ENCODE data around the gene DHRS7B. TPM values are rescaled to one million over a fixed set of nuclear protein-coding genes. Genes with fewer than 3 reads are reported as not detected.

Gene DHRS7B
- total RNA-seq, 1 donor from 2014 or later, result 21.6 TPM

DNA sequence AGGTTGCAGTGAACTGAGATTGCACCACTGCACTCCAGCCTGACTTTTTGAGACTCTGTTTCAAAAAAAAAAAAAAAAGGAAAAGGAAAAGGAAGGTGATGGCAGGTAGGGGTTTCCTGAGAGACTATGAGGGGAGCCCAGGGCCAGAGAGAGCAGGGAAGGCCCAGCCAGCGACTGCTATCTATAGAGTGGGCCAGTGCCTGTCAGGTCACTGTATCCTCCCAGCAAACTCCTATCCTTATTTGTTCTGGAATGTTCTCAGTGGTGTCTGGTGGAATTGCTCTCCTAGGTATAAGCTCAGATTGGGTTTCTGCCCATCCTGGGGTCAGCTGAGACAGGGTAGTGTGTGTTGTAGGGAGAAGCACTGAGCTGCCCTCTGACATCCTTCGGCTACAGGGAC, 102.1 kb downstream of the DHRS7B start:
- Histone ChIP-seq H3F3A (ENCODE audit: low read depth) (no peaks in the 10 kb centered on the region), H3K4me2 (no peak overlapping the region), H4K20me1 (ENCODE audit: low read depth) (no peaks in the 10 kb centered on the region), H3K4me3 (no peak overlapping the region), H3K9ac (no peak overlapping the region), H3K4me1 (no peaks in the 10 kb centered on the region), H3K9me3 (ENCODE audit: low read depth) (no peaks in the 10 kb centered on the region), H3K27ac (no peak overlapping the region), H2AFZ (replicated peaks) (no peak overlapping the region), H3K79me2 (ENCODE audit: low read depth) (no peaks in the 10 kb centered on the region), H3K27me3 (no peaks in the 10 kb centered on the region), H3K36me3 (no peaks in the 10 kb centered on the region)
- TF ChIP-seq EZH2 (IDR thresholded peaks at IDR 0.05) (no peak), EZH2phosphoT487 (IDR thresholded peaks at IDR 0.05) (no peak)
- TF ChIP-seq, protein P1, sequence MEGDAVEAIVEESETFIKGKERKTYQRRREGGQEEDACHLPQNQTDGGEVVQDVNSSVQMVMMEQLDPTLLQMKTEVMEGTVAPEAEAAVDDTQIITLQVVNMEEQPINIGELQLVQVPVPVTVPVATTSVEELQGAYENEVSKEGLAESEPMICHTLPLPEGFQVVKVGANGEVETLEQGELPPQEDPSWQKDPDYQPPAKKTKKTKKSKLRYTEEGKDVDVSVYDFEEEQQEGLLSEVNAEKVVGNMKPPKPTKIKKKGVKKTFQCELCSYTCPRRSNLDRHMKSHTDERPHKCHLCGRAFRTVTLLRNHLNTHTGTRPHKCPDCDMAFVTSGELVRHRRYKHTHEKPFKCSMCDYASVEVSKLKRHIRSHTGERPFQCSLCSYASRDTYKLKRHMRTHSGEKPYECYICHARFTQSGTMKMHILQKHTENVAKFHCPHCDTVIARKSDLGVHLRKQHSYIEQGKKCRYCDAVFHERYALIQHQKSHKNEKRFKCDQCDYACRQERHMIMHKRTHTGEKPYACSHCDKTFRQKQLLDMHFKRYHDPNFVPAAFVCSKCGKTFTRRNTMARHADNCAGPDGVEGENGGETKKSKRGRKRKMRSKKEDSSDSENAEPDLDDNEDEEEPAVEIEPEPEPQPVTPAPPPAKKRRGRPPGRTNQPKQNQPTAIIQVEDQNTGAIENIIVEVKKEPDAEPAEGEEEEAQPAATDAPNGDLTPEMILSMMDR (IDR thresholded peaks at IDR 0.05), result no peak
- Mint-ChIP-seq H3K4me3 (no peak overlapping the region), H3K4me1 (peaks cover 7% of the 10 kb centered on the region), H3K27ac (no peak overlapping the region), H3K36me3 (peaks cover 2% of the 10 kb centered on the region), H3K27me3 (ENCODE audit: insufficient read depth, low read depth) (peaks cover 7% of the 10 kb centered on the region), H3K9me3 (peaks cover 8% of the 10 kb centered on the region)
- no peak for DNase-seq (ENCODE audit: low spot score)

DNA sequence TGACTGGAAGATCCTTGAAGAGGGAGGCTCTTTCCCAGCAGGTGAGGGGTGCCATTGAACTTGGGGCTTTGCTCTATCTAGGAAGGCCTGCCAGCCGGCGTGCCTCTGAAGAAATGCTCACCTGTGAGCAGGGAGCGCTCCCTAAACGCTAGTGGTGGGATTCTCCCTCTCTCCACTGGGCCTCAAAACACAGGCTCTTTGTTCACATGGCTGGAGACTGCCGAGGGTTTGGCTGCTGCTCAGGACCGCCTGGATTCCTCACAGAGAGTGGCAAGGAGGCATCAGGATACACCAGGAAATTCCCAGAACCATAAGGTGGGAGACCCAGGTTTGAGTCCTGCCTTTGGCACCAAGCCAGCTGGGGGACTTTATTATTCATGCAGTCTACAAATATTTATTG, 104.8 kb downstream of the DHRS7B start:
- peaks cover 7% of the 10 kb centered on the region for H3K4me1 Mint-ChIP-seq
- H4K20me1 ChIP-seq (ENCODE audit: low read depth), result no peaks in the 10 kb centered on the region
- no peak overlapping the region for H3K4me2 ChIP-seq
- H3K9ac ChIP-seq, result no peak overlapping the region
- H3K4me1 ChIP-seq, result no peaks in the 10 kb centered on the region
- H3F3A ChIP-seq (ENCODE audit: low read depth), result no peaks in the 10 kb centered on the region
- H3K9me3 ChIP-seq (ENCODE audit: low read depth), result no peaks in the 10 kb centered on the region
- H3K27me3 Mint-ChIP-seq (ENCODE audit: insufficient read depth, low read depth), result peaks cover 5% of the 10 kb centered on the region
- H3K79me2 ChIP-seq (ENCODE audit: low read depth), result no peaks in the 10 kb centered on the region
- no peak overlapping the region for H3K4me3 ChIP-seq
- H3K36me3 ChIP-seq, result no peaks in the 10 kb centered on the region
- no peak overlapping the region for H3K27ac ChIP-seq
- H3K9me3 Mint-ChIP-seq, result peaks cover 8% of the 10 kb centered on the region
- no peak for TF ChIP-seq EZH2phosphoT487 (IDR thresholded peaks at IDR 0.05)
- TF ChIP-seq, protein P1 (IDR thresholded peaks at IDR 0.05), result no peak
- TF ChIP-seq EZH2 (IDR thresholded peaks at IDR 0.05), result no peak
- no peak overlapping the region for H3K4me3 Mint-ChIP-seq
- H2AFZ ChIP-seq (replicated peaks), result no peak overlapping the region
- H3K27me3 ChIP-seq, result no peaks in the 10 kb centered on the region
- no peak overlapping the region for H3K27ac Mint-ChIP-seq
- no peaks in the 10 kb centered on the region for H3K36me3 Mint-ChIP-seq
- DNase-seq (ENCODE audit: low spot score), result no peak

DNA sequence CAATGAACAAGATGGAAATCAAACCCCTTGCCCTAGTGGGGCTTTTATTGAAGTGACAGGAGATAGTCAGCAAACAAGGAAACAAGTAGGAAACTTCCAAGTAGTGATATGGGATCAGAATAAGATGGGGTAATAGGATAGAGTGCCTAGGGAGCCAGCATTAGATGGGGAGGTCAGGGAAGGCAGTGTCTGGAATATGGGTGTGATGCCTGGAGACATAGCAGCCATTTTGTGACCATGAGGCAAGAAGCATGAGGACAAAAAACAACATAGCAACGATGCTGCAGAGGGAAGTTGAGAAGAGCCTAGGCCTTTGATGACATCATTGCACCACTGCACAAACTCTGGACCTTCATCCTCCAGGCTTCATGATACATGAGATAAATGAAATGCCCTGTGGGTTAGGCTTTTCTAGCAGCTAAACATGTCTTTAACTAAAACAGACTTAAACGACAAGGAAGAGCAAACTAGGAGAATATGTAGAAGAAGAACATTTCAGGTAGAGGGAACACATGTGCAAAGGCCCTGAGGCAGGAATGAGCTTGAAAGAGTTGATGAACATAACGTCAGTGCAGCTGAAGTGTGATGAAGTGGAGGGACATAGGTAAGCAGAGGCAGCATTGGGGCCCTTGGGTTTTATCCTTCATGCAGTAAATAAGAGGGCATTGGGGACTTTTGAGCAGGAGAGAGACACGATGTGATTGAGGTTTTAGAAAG, 105.4 kb downstream of the DHRS7B start:
- Histone ChIP-seq H3K27me3 (no peaks in the 10 kb centered on the region), H3F3A (ENCODE audit: low read depth) (no peaks in the 10 kb centered on the region), H3K79me2 (ENCODE audit: low read depth) (no peaks in the 10 kb centered on the region), H3K9ac (no peak overlapping the region), H3K36me3 (no peaks in the 10 kb centered on the region), H3K27ac (no peak overlapping the region), H3K9me3 (ENCODE audit: low read depth) (no peaks in the 10 kb centered on the region), H4K20me1 (ENCODE audit: low read depth) (no peaks in the 10 kb centered on the region), H3K4me1 (no peaks in the 10 kb centered on the region), H3K4me3 (no peak overlapping the region), H2AFZ (replicated peaks) (no peak overlapping the region), H3K4me2 (no peak overlapping the region)
- Mint-ChIP-seq H3K27me3 (ENCODE audit: insufficient read depth, low read depth) (peaks cover 7% of the 10 kb centered on the region), H3K4me3 (no peak overlapping the region), H3K27ac (no peak overlapping the region), H3K36me3 (no peaks in the 10 kb centered on the region), H3K9me3 (peaks cover 8% of the 10 kb centered on the region), H3K4me1 (peaks cover 7% of the 10 kb centered on the region)
- DNase-seq (ENCODE audit: low spot score), result no peak
- TF ChIP-seq, protein P1 (IDR thresholded peaks at IDR 0.05), result no peak
- TF ChIP-seq EZH2 (IDR thresholded peaks at IDR 0.05) (no peak), EZH2phosphoT487 (IDR thresholded peaks at IDR 0.05) (no peak)

Data from neural progenitor cell (in vitro differentiated cells).